ENCODE results near the gene TARBP1.

Gene TARBP1

DNA sequence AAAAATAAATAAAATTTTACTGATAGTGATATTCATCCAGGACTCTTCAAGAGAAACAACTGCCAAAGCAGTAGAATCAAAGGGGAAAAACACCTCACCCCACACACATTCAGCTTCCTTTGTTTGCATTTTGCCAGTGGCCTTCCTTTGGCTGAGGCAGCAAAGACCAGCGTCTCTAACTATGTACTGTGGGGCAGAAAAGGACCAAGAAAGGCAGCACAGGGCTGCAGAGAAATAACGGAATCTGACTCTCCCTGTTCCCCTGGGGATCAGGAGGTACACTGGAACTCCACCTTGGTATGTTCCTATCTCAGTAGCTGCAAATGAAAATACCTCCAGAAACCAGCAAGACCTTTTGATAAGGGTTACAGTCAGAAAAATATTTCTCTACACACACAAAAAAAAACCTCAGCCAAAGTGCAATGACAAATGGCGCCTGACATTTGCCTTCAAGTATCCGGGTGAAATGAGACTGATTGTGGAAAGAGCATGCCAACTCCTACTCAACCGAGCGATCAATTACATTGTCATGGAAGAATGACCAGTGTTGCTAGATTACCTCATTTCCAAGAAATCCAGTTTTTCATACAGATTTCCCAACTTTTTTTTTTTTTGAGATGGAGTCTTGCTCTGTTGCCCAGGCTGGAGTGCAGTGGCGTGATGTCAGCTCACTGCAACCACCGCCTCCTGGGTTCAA is 50.9 kb downstream of the TARBP1 start:
- TF ChIP-seq POLR2AphosphoS5 (IDR thresholded peaks at IDR 0.05; ENCODE audit: low read depth) (no peak), SPI1 (IDR thresholded peaks at IDR 0.05; ENCODE audit: borderline replicate concordance, low read depth) (no peak), GABPA (IDR thresholded peaks at IDR 0.05; ENCODE audit: low read depth) (no peak)
- TF ChIP-seq, protein P1, sequence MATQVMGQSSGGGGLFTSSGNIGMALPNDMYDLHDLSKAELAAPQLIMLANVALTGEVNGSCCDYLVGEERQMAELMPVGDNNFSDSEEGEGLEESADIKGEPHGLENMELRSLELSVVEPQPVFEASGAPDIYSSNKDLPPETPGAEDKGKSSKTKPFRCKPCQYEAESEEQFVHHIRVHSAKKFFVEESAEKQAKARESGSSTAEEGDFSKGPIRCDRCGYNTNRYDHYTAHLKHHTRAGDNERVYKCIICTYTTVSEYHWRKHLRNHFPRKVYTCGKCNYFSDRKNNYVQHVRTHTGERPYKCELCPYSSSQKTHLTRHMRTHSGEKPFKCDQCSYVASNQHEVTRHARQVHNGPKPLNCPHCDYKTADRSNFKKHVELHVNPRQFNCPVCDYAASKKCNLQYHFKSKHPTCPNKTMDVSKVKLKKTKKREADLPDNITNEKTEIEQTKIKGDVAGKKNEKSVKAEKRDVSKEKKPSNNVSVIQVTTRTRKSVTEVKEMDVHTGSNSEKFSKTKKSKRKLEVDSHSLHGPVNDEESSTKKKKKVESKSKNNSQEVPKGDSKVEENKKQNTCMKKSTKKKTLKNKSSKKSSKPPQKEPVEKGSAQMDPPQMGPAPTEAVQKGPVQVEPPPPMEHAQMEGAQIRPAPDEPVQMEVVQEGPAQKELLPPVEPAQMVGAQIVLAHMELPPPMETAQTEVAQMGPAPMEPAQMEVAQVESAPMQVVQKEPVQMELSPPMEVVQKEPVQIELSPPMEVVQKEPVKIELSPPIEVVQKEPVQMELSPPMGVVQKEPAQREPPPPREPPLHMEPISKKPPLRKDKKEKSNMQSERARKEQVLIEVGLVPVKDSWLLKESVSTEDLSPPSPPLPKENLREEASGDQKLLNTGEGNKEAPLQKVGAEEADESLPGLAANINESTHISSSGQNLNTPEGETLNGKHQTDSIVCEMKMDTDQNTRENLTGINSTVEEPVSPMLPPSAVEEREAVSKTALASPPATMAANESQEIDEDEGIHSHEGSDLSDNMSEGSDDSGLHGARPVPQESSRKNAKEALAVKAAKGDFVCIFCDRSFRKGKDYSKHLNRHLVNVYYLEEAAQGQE (IDR thresholded peaks at IDR 0.05; ENCODE audit: insufficient replicate concordance, low read depth), result no peak
- TF ChIP-seq, protein P2, sequence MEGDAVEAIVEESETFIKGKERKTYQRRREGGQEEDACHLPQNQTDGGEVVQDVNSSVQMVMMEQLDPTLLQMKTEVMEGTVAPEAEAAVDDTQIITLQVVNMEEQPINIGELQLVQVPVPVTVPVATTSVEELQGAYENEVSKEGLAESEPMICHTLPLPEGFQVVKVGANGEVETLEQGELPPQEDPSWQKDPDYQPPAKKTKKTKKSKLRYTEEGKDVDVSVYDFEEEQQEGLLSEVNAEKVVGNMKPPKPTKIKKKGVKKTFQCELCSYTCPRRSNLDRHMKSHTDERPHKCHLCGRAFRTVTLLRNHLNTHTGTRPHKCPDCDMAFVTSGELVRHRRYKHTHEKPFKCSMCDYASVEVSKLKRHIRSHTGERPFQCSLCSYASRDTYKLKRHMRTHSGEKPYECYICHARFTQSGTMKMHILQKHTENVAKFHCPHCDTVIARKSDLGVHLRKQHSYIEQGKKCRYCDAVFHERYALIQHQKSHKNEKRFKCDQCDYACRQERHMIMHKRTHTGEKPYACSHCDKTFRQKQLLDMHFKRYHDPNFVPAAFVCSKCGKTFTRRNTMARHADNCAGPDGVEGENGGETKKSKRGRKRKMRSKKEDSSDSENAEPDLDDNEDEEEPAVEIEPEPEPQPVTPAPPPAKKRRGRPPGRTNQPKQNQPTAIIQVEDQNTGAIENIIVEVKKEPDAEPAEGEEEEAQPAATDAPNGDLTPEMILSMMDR (IDR thresholded peaks at IDR 0.05; ENCODE audit: insufficient read depth, low read length), result no peak
- H3K27ac ChIP-seq (replicated peaks), result no peak overlapping the region
- H3K27me3 ChIP-seq (ENCODE audit: insufficient read depth, poor library complexity, severe bottlenecking), result no peaks in the 10 kb centered on the region
- no peak overlapping the region for H3K4me3 ChIP-seq (replicated peaks; ENCODE audit: insufficient read depth, low read length)
- no peak for DNase-seq (ENCODE audit: low read depth in 1 of 2, low spot score in 1 of 2)

DNA sequence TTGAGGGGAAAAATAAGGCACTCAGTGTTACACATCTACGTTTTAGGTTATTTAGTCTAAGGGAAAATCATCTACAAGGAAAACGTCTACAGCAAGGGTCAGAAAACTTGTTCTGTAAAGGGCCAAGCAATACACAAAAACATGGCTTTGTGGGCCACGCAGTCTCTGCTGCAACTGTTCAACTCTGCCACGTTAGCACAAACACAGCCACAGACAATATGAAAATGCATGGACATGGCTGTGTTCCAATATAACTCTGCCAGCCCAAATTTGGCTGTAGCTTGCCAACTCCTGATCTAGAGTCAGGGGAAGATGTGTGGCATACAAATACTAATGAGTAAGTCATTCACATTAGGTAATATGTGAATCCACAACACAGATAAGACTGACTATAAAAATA is 65.0 kb downstream of the TARBP1 start:
- DNase-seq (ENCODE audit: low read depth in 1 of 2, low spot score in 1 of 2), result no peak
- H3K27ac ChIP-seq (replicated peaks), result no peak overlapping the region
- TF ChIP-seq GABPA (IDR thresholded peaks at IDR 0.05; ENCODE audit: low read depth) (no peak), POLR2AphosphoS5 (IDR thresholded peaks at IDR 0.05; ENCODE audit: low read depth) (no peak), SPI1 (IDR thresholded peaks at IDR 0.05; ENCODE audit: borderline replicate concordance, low read depth) (no peak)
- TF ChIP-seq, protein P2 (IDR thresholded peaks at IDR 0.05; ENCODE audit: insufficient read depth, low read length), result no peak
- TF ChIP-seq, protein P1 (IDR thresholded peaks at IDR 0.05; ENCODE audit: insufficient replicate concordance, low read depth), result no peak

DNA sequence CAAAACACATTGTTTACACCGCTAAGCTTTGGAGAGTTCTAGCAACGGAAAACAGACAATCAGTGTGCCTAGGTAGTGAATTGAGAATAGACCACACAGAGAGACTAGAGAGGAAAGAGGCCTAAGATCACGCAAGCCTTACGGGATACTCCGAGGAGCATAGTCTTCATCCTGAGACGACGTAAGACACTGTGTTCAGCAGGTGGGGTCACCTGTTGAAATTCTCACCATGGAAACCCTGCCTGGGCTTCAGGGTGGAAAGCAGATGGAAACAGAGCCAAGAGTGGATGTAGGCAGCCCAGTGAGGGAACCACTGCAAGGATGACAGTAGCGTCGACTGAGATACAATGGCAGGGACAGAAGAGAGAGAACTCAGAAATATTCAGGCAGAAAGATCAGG is 65.5 kb downstream of the TARBP1 start:
- Histone ChIP-seq H3K4me3 (replicated peaks; ENCODE audit: insufficient read depth, low read length) (no peak overlapping the region), H3K27ac (replicated peaks) (no peak overlapping the region), H3K27me3 (ENCODE audit: insufficient read depth, poor library complexity, severe bottlenecking) (no peaks in the 10 kb centered on the region)
- DNase-seq (ENCODE audit: low read depth in 1 of 2, low spot score in 1 of 2), result no peak
- TF ChIP-seq GABPA (IDR thresholded peaks at IDR 0.05; ENCODE audit: low read depth) (no peak), POLR2AphosphoS5 (IDR thresholded peaks at IDR 0.05; ENCODE audit: low read depth) (no peak), SPI1 (IDR thresholded peaks at IDR 0.05; ENCODE audit: borderline replicate concordance, low read depth) (no peak)
- TF ChIP-seq, protein P1 (IDR thresholded peaks at IDR 0.05; ENCODE audit: insufficient replicate concordance, low read depth), result no peak
- TF ChIP-seq, protein P2 (IDR thresholded peaks at IDR 0.05; ENCODE audit: insufficient read depth, low read length), result no peak

More for the DNA sequence above, 65.0 kb downstream of the TARBP1 start:
- Histone ChIP-seq H3K4me3 (replicated peaks; ENCODE audit: insufficient read depth, low read length) (no peak overlapping the region), H3K27me3 (ENCODE audit: insufficient read depth, poor library complexity, severe bottlenecking) (no peaks in the 10 kb centered on the region)

Data from HL-60 (cell line).